Hematopoietic multipotent progenitor cell treated with erythropoietin and hydrocortisone succinate and interleukin-3 and kit ligand, for 4 days (in vitro differentiated cells): ENCODE data around the gene SGMS1.
"Not testable (repeated sequence)": the region's sequence is repeated elsewhere in the genome, so short reads cannot be mapped to it uniquely, and the experiment has no call there.

Experiments
- DNase-seq: peaks from one replicate; pipeline ENCODE4 v3.0.0-alpha.2; 2015

SGMS1 gene

GRCh38 chr10:50355693-50356480 lies 267.9 kb downstream of the SGMS1 start:
- not testable (repeated sequence) for DNase-seq

- DNase-seq, result no peak
Observed at GRCh38 chr10:50351483-50352146, 272.1 kb downstream of the SGMS1 start.

- DNase-seq, result no peak
Observed at GRCh38 chr10:50350366-50350765, 273.4 kb downstream of the SGMS1 start.

- DNase-seq, result peak; percentile 33
Observed at GRCh38 chr10:50349554-50349953, 274.2 kb downstream of the SGMS1 start.

- no peak for DNase-seq
Observed at GRCh38 chr10:50347394-50347802, 276.4 kb downstream of the SGMS1 start.

- no peak for DNase-seq
Observed at GRCh38 chr10:50346942-50347341, 276.8 kb downstream of the SGMS1 start.

- no peak for DNase-seq
Observed at GRCh38 chr10:50345545-50345944, 278.2 kb downstream of the SGMS1 start.

GRCh38 chr10:50343702-50344331 lies 279.9 kb downstream of the SGMS1 start:
- no peak for DNase-seq

- no peak for DNase-seq
Observed at GRCh38 chr10:50341987-50342386, 281.8 kb downstream of the SGMS1 start.

GRCh38 chr10:50336140-50336539 lies 287.6 kb downstream of the SGMS1 start:
- DNase-seq, result peak; percentile 35

- DNase-seq, result no peak
Observed at GRCh38 chr10:50335397-50335796, 288.4 kb downstream of the SGMS1 start.

- no peak for DNase-seq
Observed at GRCh38 chr10:50334273-50334672, 289.5 kb downstream of the SGMS1 start.

- no peak for DNase-seq
Observed at GRCh38 chr10:50333872-50334271, 289.9 kb downstream of the SGMS1 start.

GRCh38 chr10:50332108-50332842 lies 291.5 kb downstream of the SGMS1 start:
- DNase-seq, result no peak

GRCh38 chr10:50331486-50331885 lies 292.3 kb downstream of the SGMS1 start:
- DNase-seq, result no peak

- DNase-seq, result peak; percentile 98
Observed at GRCh38 chr10:50326757-50327701, 296.7 kb downstream of the SGMS1 start.

GRCh38 chr10:50326172-50326555 lies 297.6 kb downstream of the SGMS1 start:
- DNase-seq, result no peak

GRCh38 chr10:50325449-50326171 lies 298.1 kb downstream of the SGMS1 start:
- DNase-seq, result peak; percentile 95

- DNase-seq, result no peak
Observed at GRCh38 chr10:50324680-50325393, 298.9 kb downstream of the SGMS1 start.

GRCh38 chr10:50324046-50324445 lies 299.7 kb downstream of the SGMS1 start:
- DNase-seq, result no peak

- DNase-seq, result peak; percentile 72
Observed at GRCh38 chr10:50322077-50322476, 301.7 kb downstream of the SGMS1 start.
